ENCODE results near the gene KRT28. TPM values are rescaled to one million over a fixed set of nuclear protein-coding genes. Genes with fewer than 3 reads are reported as not detected.

Gene KRT28
- total RNA-seq, 1 donor, result not detected

- no peak overlapping the region for H3K4me2 ChIP-seq (ENCODE audit: insufficient read depth, low read length)
- no peak for TF ChIP-seq CTCF (IDR thresholded peaks at IDR 0.05; ENCODE audit: extremely low read depth, low read depth, low read length)
- H2AFZ ChIP-seq (ENCODE audit: low read length), result no peak overlapping the region
- H3K4me3 ChIP-seq (ENCODE audit: insufficient read depth, low read length), result no peak overlapping the region
- H3K27ac ChIP-seq (ENCODE audit: low read depth, low read length), result no peak overlapping the region
- H4K20me1 ChIP-seq (ENCODE audit: insufficient read depth, low read length), result no peaks in the 10 kb centered on the region
- peaks cover 7% of the 10 kb centered on the region for H3K36me3 ChIP-seq (ENCODE audit: insufficient read depth, low read length)
- no peaks in the 10 kb centered on the region for H3K9me3 ChIP-seq (ENCODE audit: low read depth, low read length)
- H3K27me3 ChIP-seq (ENCODE audit: insufficient read depth, low read length), result no peaks in the 10 kb centered on the region
- H3K4me1 ChIP-seq (ENCODE audit: insufficient read depth, low read length), result no peaks in the 10 kb centered on the region
- no peak for DNase-seq (ENCODE audit: insufficient read length, low spot score, missing footprints)
- no peaks in the 10 kb centered on the region for H3K79me2 ChIP-seq (ENCODE audit: insufficient read depth, low read length)
These were observed 36.3 kb upstream of the KRT28 start for GRCh38 chr17:40836020-40836419.

GRCh38 chr17:40833882-40834281 is 34.1 kb upstream of the KRT28 start:
- no peak overlapping the region for H3K27ac ChIP-seq (ENCODE audit: low read depth, low read length)
- H3K4me1 ChIP-seq (ENCODE audit: insufficient read depth, low read length), result no peaks in the 10 kb centered on the region
- no peak overlapping the region for H3K4me3 ChIP-seq (ENCODE audit: insufficient read depth, low read length)
- TF ChIP-seq CTCF (IDR thresholded peaks at IDR 0.05; ENCODE audit: extremely low read depth, low read depth, low read length), result no peak
- H3K79me2 ChIP-seq (ENCODE audit: insufficient read depth, low read length), result peaks cover 2% of the 10 kb centered on the region
- H3K4me2 ChIP-seq (ENCODE audit: insufficient read depth, low read length), result no peak overlapping the region
- no peaks in the 10 kb centered on the region for H3K27me3 ChIP-seq (ENCODE audit: insufficient read depth, low read length)
- H3K36me3 ChIP-seq (ENCODE audit: insufficient read depth, low read length), result peaks cover 7% of the 10 kb centered on the region
- no peaks in the 10 kb centered on the region for H3K9me3 ChIP-seq (ENCODE audit: low read depth, low read length)
- DNase-seq (ENCODE audit: insufficient read length, low spot score, missing footprints), result no peak
- no peak overlapping the region for H2AFZ ChIP-seq (ENCODE audit: low read length)
- H4K20me1 ChIP-seq (ENCODE audit: insufficient read depth, low read length), result no peaks in the 10 kb centered on the region

- Histone ChIP-seq H3K79me2 (ENCODE audit: insufficient read depth, low read length) (peaks cover 2% of the 10 kb centered on the region), H4K20me1 (ENCODE audit: insufficient read depth, low read length) (no peaks in the 10 kb centered on the region), H3K9me3 (ENCODE audit: low read depth, low read length) (no peaks in the 10 kb centered on the region), H3K27ac (ENCODE audit: low read depth, low read length) (no peak overlapping the region), H2AFZ (ENCODE audit: low read length) (no peak overlapping the region), H3K4me3 (ENCODE audit: insufficient read depth, low read length) (no peak overlapping the region), H3K4me2 (ENCODE audit: insufficient read depth, low read length) (no peak overlapping the region), H3K4me1 (ENCODE audit: insufficient read depth, low read length) (peaks cover 10% of the 10 kb centered on the region), H3K27me3 (ENCODE audit: insufficient read depth, low read length) (no peaks in the 10 kb centered on the region), H3K36me3 (ENCODE audit: insufficient read depth, low read length) (peaks cover 7% of the 10 kb centered on the region)
- no peak for TF ChIP-seq CTCF (IDR thresholded peaks at IDR 0.05; ENCODE audit: extremely low read depth, low read depth, low read length)
- DNase-seq (ENCODE audit: insufficient read length, low spot score, missing footprints), result no peak
These were observed 33.1 kb upstream of the KRT28 start for GRCh38 chr17:40832840-40833239.

- H3K36me3 ChIP-seq (ENCODE audit: insufficient read depth, low read length), result peaks cover 7% of the 10 kb centered on the region
- no peak for DNase-seq (ENCODE audit: insufficient read length, low spot score, missing footprints)
- TF ChIP-seq CTCF (IDR thresholded peaks at IDR 0.05; ENCODE audit: extremely low read depth, low read depth, low read length), result no peak
- H3K9me3 ChIP-seq (ENCODE audit: low read depth, low read length), result no peaks in the 10 kb centered on the region
- no peaks in the 10 kb centered on the region for H3K27me3 ChIP-seq (ENCODE audit: insufficient read depth, low read length)
- H3K27ac ChIP-seq (ENCODE audit: low read depth, low read length), result no peak overlapping the region
- H3K4me2 ChIP-seq (ENCODE audit: insufficient read depth, low read length), result no peak overlapping the region
- no peaks in the 10 kb centered on the region for H4K20me1 ChIP-seq (ENCODE audit: insufficient read depth, low read length)
- no peak overlapping the region for H3K4me3 ChIP-seq (ENCODE audit: insufficient read depth, low read length)
- peaks cover 14% of the 10 kb centered on the region for H3K4me1 ChIP-seq (ENCODE audit: insufficient read depth, low read length)
- H3K79me2 ChIP-seq (ENCODE audit: insufficient read depth, low read length), result peaks cover 15% of the 10 kb centered on the region
- H2AFZ ChIP-seq (ENCODE audit: low read length), result no peak overlapping the region
These were observed 30.5 kb upstream of the KRT28 start for GRCh38 chr17:40830085-40830776.

All from osteoblast (primary cell).